ENCODE data around the gene LCORL. TPM values are rescaled to one million over a fixed set of nuclear protein-coding genes. Genes with fewer than 3 reads are reported as not detected.

The LCORL gene
- 13.3 and 15.9 TPM in 2 replicates for total RNA-seq

DNA sequence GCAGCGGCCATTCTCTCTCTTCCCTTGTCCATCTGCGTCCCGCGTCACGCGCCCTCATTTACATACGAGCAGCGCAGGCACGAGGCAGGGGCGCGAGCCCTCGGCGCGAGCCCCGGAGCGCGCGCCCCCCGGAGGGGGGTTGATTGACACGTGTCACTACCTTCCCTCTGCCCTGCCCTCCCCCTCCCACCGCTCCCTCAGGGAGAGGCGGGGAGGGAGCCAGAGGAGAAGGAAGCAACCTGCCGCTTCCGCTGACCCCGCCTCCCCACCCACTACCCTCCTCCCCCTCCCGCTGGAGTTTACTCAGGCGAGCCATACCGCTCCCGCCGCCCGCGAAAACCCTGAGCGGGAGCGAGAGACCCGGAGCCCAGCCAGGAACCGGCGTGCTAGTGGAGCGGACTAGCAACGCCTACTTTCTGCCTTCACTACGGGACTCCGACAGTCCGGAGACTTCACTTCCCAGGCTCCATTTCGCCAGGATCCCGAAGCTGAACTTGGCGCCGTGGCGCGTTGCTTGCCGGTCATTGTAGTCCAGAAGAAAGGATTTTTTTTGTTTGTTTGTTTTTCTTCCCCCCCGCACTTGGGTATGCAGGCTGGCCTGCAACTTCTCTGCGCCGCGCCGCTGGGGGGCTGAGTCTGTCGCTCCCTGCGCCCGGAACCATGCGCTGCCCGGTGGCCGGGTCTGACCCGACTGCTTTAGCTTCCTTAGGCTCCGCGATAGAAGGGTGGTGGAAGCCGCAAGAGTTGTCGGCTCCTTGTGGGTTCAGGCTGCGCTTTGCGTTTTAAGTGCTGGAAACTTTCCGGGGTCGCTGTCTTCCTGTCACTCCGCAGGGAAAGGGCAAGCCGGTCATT is at the start of gene LCORL:
Gene LCORL, minus strand, starts transcription at position 36 of the 852 bp plus-strand sequence. Its CDS starts 4 bp downstream, at position 32.
- Histone ChIP-seq H3K4me1 (ENCODE audit: insufficient read depth, low read length) (peaks cover 6% of the 10 kb centered on the region), H2AFZ (ENCODE audit: low read length) (peak within 1 kb of the TSS; percentile 95), H3K9me3 (ENCODE audit: low read depth, low read length) (no peaks in the 10 kb centered on the region), H3K79me2 (ENCODE audit: insufficient read depth, low read length) (peaks cover 38% of the 10 kb centered on the region), H3K36me3 (ENCODE audit: insufficient read depth, low read length) (no peaks in the 10 kb centered on the region), H4K20me1 (ENCODE audit: insufficient read depth, low read length) (peaks cover 4% of the 10 kb centered on the region), H3K27me3 (ENCODE audit: insufficient read depth, low read length) (peaks cover 5% of the 10 kb centered on the region), H3K4me2 (ENCODE audit: insufficient read depth, low read length) (peak within 1 kb of the TSS; percentile 94), H3K4me3 (ENCODE audit: insufficient read depth, low read length) (peak within 1 kb of the TSS; percentile 87), H3K27ac (ENCODE audit: low read depth, low read length) (peak within 1 kb of the TSS; percentile 61)
- peak; percentile 96 for DNase-seq (ENCODE audit: insufficient read length, low spot score, missing footprints)
- TF ChIP-seq, protein P1, sequence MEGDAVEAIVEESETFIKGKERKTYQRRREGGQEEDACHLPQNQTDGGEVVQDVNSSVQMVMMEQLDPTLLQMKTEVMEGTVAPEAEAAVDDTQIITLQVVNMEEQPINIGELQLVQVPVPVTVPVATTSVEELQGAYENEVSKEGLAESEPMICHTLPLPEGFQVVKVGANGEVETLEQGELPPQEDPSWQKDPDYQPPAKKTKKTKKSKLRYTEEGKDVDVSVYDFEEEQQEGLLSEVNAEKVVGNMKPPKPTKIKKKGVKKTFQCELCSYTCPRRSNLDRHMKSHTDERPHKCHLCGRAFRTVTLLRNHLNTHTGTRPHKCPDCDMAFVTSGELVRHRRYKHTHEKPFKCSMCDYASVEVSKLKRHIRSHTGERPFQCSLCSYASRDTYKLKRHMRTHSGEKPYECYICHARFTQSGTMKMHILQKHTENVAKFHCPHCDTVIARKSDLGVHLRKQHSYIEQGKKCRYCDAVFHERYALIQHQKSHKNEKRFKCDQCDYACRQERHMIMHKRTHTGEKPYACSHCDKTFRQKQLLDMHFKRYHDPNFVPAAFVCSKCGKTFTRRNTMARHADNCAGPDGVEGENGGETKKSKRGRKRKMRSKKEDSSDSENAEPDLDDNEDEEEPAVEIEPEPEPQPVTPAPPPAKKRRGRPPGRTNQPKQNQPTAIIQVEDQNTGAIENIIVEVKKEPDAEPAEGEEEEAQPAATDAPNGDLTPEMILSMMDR (IDR thresholded peaks at IDR 0.05; ENCODE audit: extremely low read depth, low read depth, low read length), result peak; percentile 12

DNA sequence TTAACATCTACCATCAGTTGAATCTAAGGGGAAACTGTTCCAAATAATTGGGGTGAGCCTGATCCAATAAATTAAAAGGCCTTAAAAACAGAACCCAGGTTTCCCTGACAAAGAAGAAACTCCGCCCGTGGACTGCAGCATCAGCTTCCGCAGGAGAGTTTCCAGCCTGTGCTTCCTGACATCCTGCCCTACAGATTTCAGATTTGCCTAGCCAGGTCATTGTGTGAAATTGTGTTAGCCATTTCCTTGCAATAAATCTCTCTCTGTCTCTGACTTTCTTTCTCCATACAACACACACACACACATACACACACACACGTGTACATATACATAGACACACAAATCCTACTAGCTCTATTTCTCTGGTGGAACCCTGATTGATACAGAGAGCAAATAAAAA is 48.3 kb upstream of the LCORL start:
- Histone ChIP-seq H3K9me3 (ENCODE audit: low read depth, low read length) (no peaks in the 10 kb centered on the region), H2AFZ (ENCODE audit: low read length) (no peak overlapping the region), H3K4me2 (ENCODE audit: insufficient read depth, low read length) (no peak overlapping the region), H3K36me3 (ENCODE audit: insufficient read depth, low read length) (no peaks in the 10 kb centered on the region), H3K4me3 (ENCODE audit: insufficient read depth, low read length) (no peak overlapping the region), H3K27me3 (ENCODE audit: insufficient read depth, low read length) (no peaks in the 10 kb centered on the region), H3K4me1 (ENCODE audit: insufficient read depth, low read length) (no peaks in the 10 kb centered on the region), H3K27ac (ENCODE audit: low read depth, low read length) (no peak overlapping the region), H4K20me1 (ENCODE audit: insufficient read depth, low read length) (no peaks in the 10 kb centered on the region), H3K79me2 (ENCODE audit: insufficient read depth, low read length) (no peaks in the 10 kb centered on the region)
- DNase-seq (ENCODE audit: insufficient read length, low spot score, missing footprints), result no peak
- TF ChIP-seq, protein P1 (IDR thresholded peaks at IDR 0.05; ENCODE audit: extremely low read depth, low read depth, low read length), result no peak

DNA sequence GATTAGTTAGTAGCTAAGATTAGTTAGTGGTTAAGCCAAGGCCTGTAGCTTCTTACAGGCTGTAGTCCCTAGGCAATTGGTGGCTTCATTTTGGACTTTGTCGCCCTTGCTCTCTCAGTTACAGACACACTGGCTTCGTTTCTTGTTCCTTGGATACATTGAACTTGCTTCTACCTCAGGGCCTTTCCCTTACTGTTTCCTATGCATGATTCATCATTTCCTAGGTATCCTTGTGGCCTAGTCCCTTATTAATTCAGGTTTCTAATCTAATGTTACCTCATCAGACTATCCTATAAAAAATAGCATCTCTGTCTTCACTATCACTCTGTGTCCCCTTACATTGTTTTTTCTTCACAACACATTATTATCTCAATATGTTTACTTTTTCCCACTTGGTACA is 45.5 kb upstream of the LCORL start:
- Histone ChIP-seq H3K27me3 (ENCODE audit: insufficient read depth, low read length) (no peaks in the 10 kb centered on the region), H3K4me3 (ENCODE audit: insufficient read depth, low read length) (no peak overlapping the region), H3K36me3 (ENCODE audit: insufficient read depth, low read length) (no peaks in the 10 kb centered on the region), H3K9me3 (ENCODE audit: low read depth, low read length) (no peaks in the 10 kb centered on the region), H3K79me2 (ENCODE audit: insufficient read depth, low read length) (no peaks in the 10 kb centered on the region), H4K20me1 (ENCODE audit: insufficient read depth, low read length) (no peaks in the 10 kb centered on the region), H3K27ac (ENCODE audit: low read depth, low read length) (no peak overlapping the region), H2AFZ (ENCODE audit: low read length) (no peak overlapping the region), H3K4me2 (ENCODE audit: insufficient read depth, low read length) (no peak overlapping the region), H3K4me1 (ENCODE audit: insufficient read depth, low read length) (no peaks in the 10 kb centered on the region)
- TF ChIP-seq, protein P1 (IDR thresholded peaks at IDR 0.05; ENCODE audit: extremely low read depth, low read depth, low read length), result no peak
- DNase-seq (ENCODE audit: insufficient read length, low spot score, missing footprints), result no peak

DNA sequence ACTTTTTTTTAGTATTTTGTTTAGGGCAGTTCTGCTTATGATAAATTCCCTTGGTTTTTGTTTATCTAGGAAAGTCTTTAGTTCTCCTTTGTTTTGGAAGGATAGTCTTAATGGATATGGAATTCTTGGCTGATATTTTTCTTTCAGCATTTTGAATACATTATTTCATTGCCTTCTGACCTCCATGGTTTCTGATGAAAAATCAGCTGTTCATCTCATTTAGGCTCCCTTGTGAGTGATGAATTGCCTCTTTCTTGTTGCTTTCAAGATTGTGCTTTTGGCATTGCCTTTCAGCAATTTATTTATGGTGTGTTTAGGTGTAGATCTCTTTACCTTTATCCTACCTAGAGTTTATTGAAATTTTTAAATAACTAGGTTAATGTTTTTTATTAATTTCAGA is 41.5 kb upstream of the LCORL start:
- Histone ChIP-seq H3K4me2 (ENCODE audit: insufficient read depth, low read length) (no peak overlapping the region), H3K4me1 (ENCODE audit: insufficient read depth, low read length) (no peaks in the 10 kb centered on the region), H3K27me3 (ENCODE audit: insufficient read depth, low read length) (no peaks in the 10 kb centered on the region), H2AFZ (ENCODE audit: low read length) (no peak overlapping the region), H3K27ac (ENCODE audit: low read depth, low read length) (no peak overlapping the region), H3K9me3 (ENCODE audit: low read depth, low read length) (no peaks in the 10 kb centered on the region), H3K79me2 (ENCODE audit: insufficient read depth, low read length) (no peaks in the 10 kb centered on the region), H3K36me3 (ENCODE audit: insufficient read depth, low read length) (no peaks in the 10 kb centered on the region), H3K4me3 (ENCODE audit: insufficient read depth, low read length) (no peak overlapping the region), H4K20me1 (ENCODE audit: insufficient read depth, low read length) (no peaks in the 10 kb centered on the region)
- TF ChIP-seq, protein P1 (IDR thresholded peaks at IDR 0.05; ENCODE audit: extremely low read depth, low read depth, low read length), result no peak
- no peak for DNase-seq (ENCODE audit: insufficient read length, low spot score, missing footprints)
